K562 (cell line): Measurements from ENCODE around the gene ANKRD13B. TPM values are rescaled to one million over a fixed set of nuclear protein-coding genes. Genes with fewer than 3 reads are reported as not detected.

Experiments
- EWSR1 ChIP-seq: fragments of 450-650 bp; IDR thresholded peaks from 2 replicates; pipeline ENCODE4 v1.6.1; 2018; ENCODE audit warnings: borderline replicate concordance, mild to moderate bottlenecking, low read depth, moderate library complexity; ENCODE audit not compliant: partially characterized antibody
- FIP1L1 ChIP-seq: fragments of 200-400 bp; formaldehyde crosslinking; IDR thresholded peaks from 2 replicates; pipeline ENCODE4 v1.6.1; 2018; ENCODE audit warnings: mild to moderate bottlenecking, low read depth, low read length; ENCODE audit not compliant: poor library complexity, severe bottlenecking
- FOXA3 ChIP-seq, 2 experiments: fragments of 450-650 bp in 1 of 2; sonication (generic) in 1 of 2; formaldehyde crosslinking; IDR thresholded peaks in 1 of 2; conservative IDR thresholded peaks in 1 of 2; 2 replicates each; pipeline versions ENCODE4 v1.4.0 to v1.8.0; 2020 to 2022; ENCODE audit warnings: mild to moderate bottlenecking in 2 of 2, missing genetic modification reagents in 1 of 2
- FOXK2 ChIP-seq, 2 experiments: fragments of 450-650 bp; IDR thresholded peaks in 1 of 2; conservative IDR thresholded peaks in 1 of 2; 2 replicates each; pipeline ENCODE4 v1.6.1; 2016; ENCODE audit warnings: low read depth in 2 of 2, mild to moderate bottlenecking in 1 of 2
- ILK ChIP-seq: fragments of 450-650 bp; IDR thresholded peaks from 2 replicates; pipeline ENCODE4 v1.6.1; 2016; ENCODE audit warnings: missing genetic modification characterization, low read depth, mild to moderate bottlenecking, missing compliant biosample characterization, moderate library complexity, borderline replicate concordance
- NR4A1 ChIP-seq, 2 experiments: fragments of 250-450 bp in 1 of 2; fragments of 450-650 bp in 1 of 2; sonication (Bioruptor Pico) in 1 of 2; IDR thresholded peaks; 2 replicates each; pipeline versions ENCODE4 v1.4.0 to v1.6.1; 2016 to 2020; ENCODE audit warnings: mild to moderate bottlenecking in 2 of 2, missing compliant biosample characterization in 1 of 2, missing genetic modification characterization in 1 of 2, moderate library complexity in 1 of 2
- OTX1 ChIP-seq: fragments of 450-650 bp; formaldehyde crosslinking; IDR thresholded peaks from 2 replicates; pipeline ENCODE4 v1.4.0; 2022; ENCODE audit warnings: mild to moderate bottlenecking
- POLR3A ChIP-seq: IDR thresholded peaks from 2 replicates; pipeline ENCODE4 v1.6.1; 2011; ENCODE audit warnings: borderline replicate concordance, mild to moderate bottlenecking, moderate library complexity; ENCODE audit not compliant: insufficient read length, insufficient read depth; ENCODE audit errors: extremely low read depth
- POLR3G ChIP-seq: IDR thresholded peaks from 2 replicates; pipeline ENCODE4 v1.6.1; 2011; ENCODE audit not compliant: insufficient read length, insufficient replicate concordance; ENCODE audit errors: extremely low read depth
- POU5F1 ChIP-seq: fragments of 150-350 bp; IDR thresholded peaks from 2 replicates; pipeline ENCODE4 v1.6.1; 2014; ENCODE audit warnings: borderline replicate concordance, low read length, low read depth, mild to moderate bottlenecking; ENCODE audit not compliant: partially characterized antibody
- RBM34 ChIP-seq: fragments of 200-400 bp; formaldehyde crosslinking; IDR thresholded peaks from 2 replicates; pipeline ENCODE4 v1.6.1; 2018; ENCODE audit warnings: low read length, borderline replicate concordance; ENCODE audit not compliant: insufficient read depth
- ZNF79 ChIP-seq: fragments of 250-450 bp; sonication (Bioruptor Pico); IDR thresholded peaks from 2 replicates; pipeline ENCODE4 v1.4.0; 2020; ENCODE audit warnings: low read depth, mild to moderate bottlenecking, moderate library complexity
- polyA plus RNA-seq, 8 experiments: library from polyadenylated mRNA; depleted of rRNA in 4 of 8; stranded (reverse) in 5 of 8; unstranded in 3 of 8; fragments of >200 nt; fragmentation: Nextera tagmentation in 2 of 8; fragmentation: Illumina TruSeq in 1 of 8; extraction: Ambion mirVana in 2 of 8; extraction: Trizol in 1 of 8; gene quantifications; 2 replicates each; pipeline versions ENCODE4 v1.2.1 to v1.2.3, GENCODE V29; 2011 to 2014; ENCODE audit warnings: inconsistent platforms in 1 of 8, missing spikeins in 1 of 8
- total RNA-seq, 7 experiments: library from RNA; depleted of rRNA in 6 of 7; stranded (reverse); fragments of >200 nt in 6 of 7; fragmentation: Illumina TruSeq in 2 of 7; extraction: Trizol in 2 of 7; gene quantifications; 2 replicates each; pipeline versions ENCODE4 v1.2.1 to v1.2.3, GENCODE V29; 2011 to 2021; ENCODE audit warnings: low replicate concordance in 1 of 7
- TF ChIP-seq, protein P1 (sequence below): fragments of 450-650 bp; IDR thresholded peaks from 2 replicates; pipeline ENCODE4 v1.6.1; 2014; ENCODE audit warnings: low read depth, mild to moderate bottlenecking, moderate library complexity, borderline replicate concordance
- TF ChIP-seq, protein P2 (sequence below): sonication (generic); formaldehyde crosslinking; IDR thresholded peaks from 2 replicates; pipeline ENCODE4 v1.9.0; 2022; ENCODE audit warnings: mild to moderate bottlenecking, missing genetic modification reagents
- TF ChIP-seq, protein P3 (sequence below), 2 experiments: fragments of 150-350 bp in 1 of 2; IDR thresholded peaks; 2 replicates each; pipeline ENCODE4 v1.6.1; 2012 to 2016; ENCODE audit warnings: low read depth in 2 of 2, low read length in 2 of 2, mild to moderate bottlenecking in 1 of 2, moderate library complexity in 1 of 2
- TF ChIP-seq, protein P4 (sequence below): fragments of 250-450 bp; sonication (Bioruptor Pico); IDR thresholded peaks from 2 replicates; pipeline ENCODE4 v1.4.0; 2020; ENCODE audit warnings: borderline replicate concordance

Gene ANKRD13B
- total and polyA plus RNA-seq, 9 of the 15 experiments (the other 6 are each of a cell fraction or from before 2014, with no cell fraction given), result 0.15 to 28.1 (median 4.6) TPM

DNA sequence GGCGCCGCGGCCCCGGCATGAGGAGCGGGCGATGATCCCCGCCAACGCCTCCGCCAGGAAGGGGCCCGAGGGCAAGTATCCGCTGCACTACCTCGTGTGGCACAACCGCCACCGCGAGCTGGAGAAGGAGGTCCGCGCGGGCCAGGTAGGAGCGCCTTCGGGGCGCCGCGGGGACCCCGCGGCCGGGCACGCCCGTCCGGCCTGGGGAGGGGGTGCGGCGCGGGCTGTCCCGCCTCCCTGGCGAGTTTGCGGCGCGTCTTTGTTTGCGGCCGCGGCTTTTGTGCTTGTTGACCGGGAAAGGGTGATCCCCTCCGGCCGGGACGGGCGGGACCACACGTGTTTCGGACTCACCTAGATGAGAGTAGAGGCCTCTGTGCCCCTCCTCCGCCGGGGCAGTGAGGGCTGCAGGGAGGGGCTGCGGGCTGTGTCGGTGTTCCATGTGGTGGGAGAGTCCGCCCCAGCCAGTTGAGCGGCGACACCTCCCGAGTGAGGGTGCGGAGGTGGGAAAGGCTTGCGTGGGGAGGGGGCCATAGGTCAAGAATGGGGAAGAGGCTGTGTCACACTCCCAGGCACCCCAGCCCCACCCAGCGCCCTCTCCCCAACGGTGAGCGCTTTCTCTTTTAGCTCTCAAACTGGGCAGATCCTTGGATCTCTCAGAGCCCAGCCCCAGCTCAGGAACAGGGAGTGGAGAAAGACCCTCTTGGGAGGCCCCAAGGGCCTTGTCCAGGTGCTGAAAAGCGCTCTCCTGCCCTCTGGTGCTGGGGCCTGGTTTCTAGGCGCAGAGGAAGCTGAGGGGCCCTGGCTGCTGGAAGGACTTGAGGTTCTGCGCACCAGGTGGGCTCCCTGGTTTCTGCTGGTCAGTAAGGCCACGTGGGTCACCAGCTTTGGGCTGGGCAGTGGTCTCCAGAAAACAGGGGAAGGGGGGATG is 923 bp downstream of the ANKRD13B start (continued):
- TF ChIP-seq, protein P1, sequence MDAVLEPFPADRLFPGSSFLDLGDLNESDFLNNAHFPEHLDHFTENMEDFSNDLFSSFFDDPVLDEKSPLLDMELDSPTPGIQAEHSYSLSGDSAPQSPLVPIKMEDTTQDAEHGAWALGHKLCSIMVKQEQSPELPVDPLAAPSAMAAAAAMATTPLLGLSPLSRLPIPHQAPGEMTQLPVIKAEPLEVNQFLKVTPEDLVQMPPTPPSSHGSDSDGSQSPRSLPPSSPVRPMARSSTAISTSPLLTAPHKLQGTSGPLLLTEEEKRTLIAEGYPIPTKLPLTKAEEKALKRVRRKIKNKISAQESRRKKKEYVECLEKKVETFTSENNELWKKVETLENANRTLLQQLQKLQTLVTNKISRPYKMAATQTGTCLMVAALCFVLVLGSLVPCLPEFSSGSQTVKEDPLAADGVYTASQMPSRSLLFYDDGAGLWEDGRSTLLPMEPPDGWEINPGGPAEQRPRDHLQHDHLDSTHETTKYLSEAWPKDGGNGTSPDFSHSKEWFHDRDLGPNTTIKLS, result no peak
- TF ChIP-seq, protein P2, sequence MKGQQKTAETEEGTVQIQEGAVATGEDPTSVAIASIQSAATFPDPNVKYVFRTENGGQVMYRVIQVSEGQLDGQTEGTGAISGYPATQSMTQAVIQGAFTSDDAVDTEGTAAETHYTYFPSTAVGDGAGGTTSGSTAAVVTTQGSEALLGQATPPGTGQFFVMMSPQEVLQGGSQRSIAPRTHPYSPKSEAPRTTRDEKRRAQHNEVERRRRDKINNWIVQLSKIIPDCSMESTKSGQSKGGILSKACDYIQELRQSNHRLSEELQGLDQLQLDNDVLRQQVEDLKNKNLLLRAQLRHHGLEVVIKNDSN (CRISPR knock-in tag), result peak; percentile 22; the same call in 1 of the 2 replicates
- TF ChIP-seq FIP1L1, result no peak
- TF ChIP-seq POU5F1, result no peak
- no peak for TF ChIP-seq POLR3A
- no peak for TF ChIP-seq EWSR1
- TF ChIP-seq, protein P3, sequence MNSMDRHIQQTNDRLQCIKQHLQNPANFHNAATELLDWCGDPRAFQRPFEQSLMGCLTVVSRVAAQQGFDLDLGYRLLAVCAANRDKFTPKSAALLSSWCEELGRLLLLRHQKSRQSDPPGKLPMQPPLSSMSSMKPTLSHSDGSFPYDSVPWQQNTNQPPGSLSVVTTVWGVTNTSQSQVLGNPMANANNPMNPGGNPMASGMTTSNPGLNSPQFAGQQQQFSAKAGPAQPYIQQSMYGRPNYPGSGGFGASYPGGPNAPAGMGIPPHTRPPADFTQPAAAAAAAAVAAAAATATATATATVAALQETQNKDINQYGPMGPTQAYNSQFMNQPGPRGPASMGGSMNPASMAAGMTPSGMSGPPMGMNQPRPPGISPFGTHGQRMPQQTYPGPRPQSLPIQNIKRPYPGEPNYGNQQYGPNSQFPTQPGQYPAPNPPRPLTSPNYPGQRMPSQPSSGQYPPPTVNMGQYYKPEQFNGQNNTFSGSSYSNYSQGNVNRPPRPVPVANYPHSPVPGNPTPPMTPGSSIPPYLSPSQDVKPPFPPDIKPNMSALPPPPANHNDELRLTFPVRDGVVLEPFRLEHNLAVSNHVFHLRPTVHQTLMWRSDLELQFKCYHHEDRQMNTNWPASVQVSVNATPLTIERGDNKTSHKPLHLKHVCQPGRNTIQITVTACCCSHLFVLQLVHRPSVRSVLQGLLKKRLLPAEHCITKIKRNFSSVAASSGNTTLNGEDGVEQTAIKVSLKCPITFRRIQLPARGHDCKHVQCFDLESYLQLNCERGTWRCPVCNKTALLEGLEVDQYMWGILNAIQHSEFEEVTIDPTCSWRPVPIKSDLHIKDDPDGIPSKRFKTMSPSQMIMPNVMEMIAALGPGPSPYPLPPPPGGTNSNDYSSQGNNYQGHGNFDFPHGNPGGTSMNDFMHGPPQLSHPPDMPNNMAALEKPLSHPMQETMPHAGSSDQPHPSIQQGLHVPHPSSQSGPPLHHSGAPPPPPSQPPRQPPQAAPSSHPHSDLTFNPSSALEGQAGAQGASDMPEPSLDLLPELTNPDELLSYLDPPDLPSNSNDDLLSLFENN (IDR thresholded peaks at IDR 0.05; ENCODE audit: low read depth in 2 of 2, low read length in 2 of 2), result no peak
- no peak for TF ChIP-seq ILK
- TF ChIP-seq OTX1 (CRISPR knock-in tag), result no peak
- TF ChIP-seq NR4A1 (CRISPR knock-in tag; IDR thresholded peaks at IDR 0.05), result no peak
- TF ChIP-seq NR4A1 (tag; IDR thresholded peaks at IDR 0.05), result no peak
- no peak for TF ChIP-seq FOXK2 (conservative IDR thresholded peaks at IDR 0.05 in 1 of 2, IDR thresholded peaks at IDR 0.05 in 1 of 2; ENCODE audit: low read depth in 2 of 2)
- no peak for TF ChIP-seq POLR3G
- no peak for TF ChIP-seq ZNF79 (CRISPR knock-in tag)
- TF ChIP-seq, protein P4, sequence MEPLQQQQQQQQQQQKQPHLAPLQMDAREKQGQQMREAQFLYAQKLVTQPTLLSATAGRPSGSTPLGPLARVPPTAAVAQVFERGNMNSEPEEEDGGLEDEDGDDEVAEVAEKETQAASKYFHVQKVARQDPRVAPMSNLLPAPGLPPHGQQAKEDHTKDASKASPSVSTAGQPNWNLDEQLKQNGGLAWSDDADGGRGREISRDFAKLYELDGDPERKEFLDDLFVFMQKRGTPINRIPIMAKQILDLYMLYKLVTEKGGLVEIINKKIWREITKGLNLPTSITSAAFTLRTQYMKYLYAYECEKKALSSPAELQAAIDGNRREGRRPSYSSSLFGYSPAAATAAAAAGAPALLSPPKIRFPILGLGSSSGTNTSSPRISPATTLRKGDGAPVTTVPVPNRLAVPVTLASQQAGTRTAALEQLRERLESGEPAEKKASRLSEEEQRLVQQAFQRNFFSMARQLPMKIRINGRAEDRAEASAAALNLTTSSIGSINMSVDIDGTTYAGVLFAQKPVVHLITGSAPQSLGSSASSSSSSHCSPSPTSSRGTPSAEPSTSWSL (CRISPR knock-in tag), result no peak
- no peak for TF ChIP-seq RBM34
- peak in 1 of 2 experiments; percentile 51; a peak in 1 of 4 replicates for TF ChIP-seq FOXA3 (CRISPR knock-in tag; conservative IDR thresholded peaks at IDR 0.05 in 1 of 2, IDR thresholded peaks at IDR 0.05 in 1 of 2)
